IMR-90 (cell line): ENCODE measurements around the gene FUBP3.

Experiments
- CHD1 ChIP-seq: IDR thresholded peaks from 2 replicates; pipeline ENCODE4 v1.6.1; 2012; ENCODE audit warnings: low read depth, low read length, improper control_type of control experiment
- CTCF ChIP-seq: conservative IDR thresholded peaks from 2 replicates; pipeline ENCODE4 v1.5.1; 2012; ENCODE audit warnings: mild to moderate bottlenecking, low read depth, low read length, improper control_type of control experiment
- FOS ChIP-seq: fragments of 150-350 bp; IDR thresholded peaks from 2 replicates; pipeline ENCODE4 v1.6.1; 2016; ENCODE audit warnings: low read depth, low read length
- MAFK ChIP-seq: IDR thresholded peaks from 2 replicates; pipeline ENCODE4 v1.6.1; 2012; ENCODE audit warnings: low read depth, low read length, improper control_type of control experiment
- MAZ ChIP-seq: IDR thresholded peaks from 2 replicates; pipeline ENCODE4 v1.6.1; 2012; ENCODE audit warnings: low read depth, mild to moderate bottlenecking, low read length, improper control_type of control experiment, moderate library complexity, borderline replicate concordance
- POLR2A ChIP-seq: IDR thresholded peaks from 2 replicates; pipeline ENCODE4 v1.6.1; 2012; ENCODE audit warnings: mild to moderate bottlenecking, low read depth, low read length
- RCOR1 ChIP-seq: IDR thresholded peaks from 2 replicates; pipeline ENCODE4 v1.6.1; 2012; ENCODE audit warnings: mild to moderate bottlenecking, low read length, improper control_type of control experiment; ENCODE audit not compliant: insufficient replicate concordance
- RFX5 ChIP-seq: IDR thresholded peaks from 2 replicates; pipeline ENCODE4 v1.8.0; 2012; ENCODE audit warnings: low read depth, mild to moderate bottlenecking, low read length, moderate library complexity

GRCh38 chr9:130623466-130623865, 44.1 kb downstream of the FUBP3 start:
- TF ChIP-seq RFX5 = no peak
- no peak for TF ChIP-seq RCOR1
- TF ChIP-seq CTCF = no peak
- no peak for TF ChIP-seq POLR2A
- no peak for TF ChIP-seq CHD1
- TF ChIP-seq MAFK = no peak
- TF ChIP-seq FOS = no peak
- no peak for TF ChIP-seq MAZ
